Coronary artery (tissue), 2 donors: ENCODE data around the gene PPP2R3C.
"Not testable (repeated sequence)": the region's sequence is repeated elsewhere in the genome, so short reads cannot be mapped to it uniquely, and the experiment has no call there.

Experiments used
- DNase-seq: peaks from one replicate; pipeline ENCODE4 v3.0.0-alpha.2; 2017; ENCODE audit warnings: low spot score
- H3K27ac ChIP-seq, 2 donors: fragments of 200-600 bp; sonication (generic); one replicate each; pipeline ENCODE4 v1.5.1; 2016 to 2019
- H3K4me3 ChIP-seq: fragments of 200-600 bp; sonication (generic); 2 replicates; pipeline ENCODE4 v1.5.1; 2016; ENCODE audit warnings: mild to moderate bottlenecking, moderate library complexity
- TF ChIP-seq, protein P1 (sequence below): fragments of 200-600 bp; sonication (generic); IDR thresholded peaks from one replicate; pipeline ENCODE4 v1.5.1; 2019; ENCODE audit warnings: antibody characterized with exemption

Gene PPP2R3C

DNA sequence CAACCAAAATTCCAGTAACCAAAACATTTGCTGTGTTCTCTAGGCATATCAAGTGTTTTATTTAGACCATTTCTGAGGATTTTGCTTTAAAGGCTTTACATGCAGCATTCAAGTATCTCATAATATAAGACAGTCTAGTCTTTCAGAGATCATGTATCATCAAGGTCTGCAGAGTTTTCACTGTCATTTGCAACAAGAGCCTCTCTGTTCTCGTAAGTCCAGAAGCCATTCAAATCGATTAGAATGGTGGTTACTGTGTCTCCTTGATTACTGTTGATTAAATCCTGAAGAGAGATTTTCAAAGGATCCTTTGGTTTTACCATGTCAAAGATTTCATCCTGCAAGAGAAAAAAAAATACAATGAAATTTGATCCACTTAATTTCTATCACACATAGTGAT is 36.3 kb downstream of the PPP2R3C start:
- DNase-seq: no peak
- no peak overlapping the region for H3K4me3 ChIP-seq
- TF ChIP-seq, protein P1, sequence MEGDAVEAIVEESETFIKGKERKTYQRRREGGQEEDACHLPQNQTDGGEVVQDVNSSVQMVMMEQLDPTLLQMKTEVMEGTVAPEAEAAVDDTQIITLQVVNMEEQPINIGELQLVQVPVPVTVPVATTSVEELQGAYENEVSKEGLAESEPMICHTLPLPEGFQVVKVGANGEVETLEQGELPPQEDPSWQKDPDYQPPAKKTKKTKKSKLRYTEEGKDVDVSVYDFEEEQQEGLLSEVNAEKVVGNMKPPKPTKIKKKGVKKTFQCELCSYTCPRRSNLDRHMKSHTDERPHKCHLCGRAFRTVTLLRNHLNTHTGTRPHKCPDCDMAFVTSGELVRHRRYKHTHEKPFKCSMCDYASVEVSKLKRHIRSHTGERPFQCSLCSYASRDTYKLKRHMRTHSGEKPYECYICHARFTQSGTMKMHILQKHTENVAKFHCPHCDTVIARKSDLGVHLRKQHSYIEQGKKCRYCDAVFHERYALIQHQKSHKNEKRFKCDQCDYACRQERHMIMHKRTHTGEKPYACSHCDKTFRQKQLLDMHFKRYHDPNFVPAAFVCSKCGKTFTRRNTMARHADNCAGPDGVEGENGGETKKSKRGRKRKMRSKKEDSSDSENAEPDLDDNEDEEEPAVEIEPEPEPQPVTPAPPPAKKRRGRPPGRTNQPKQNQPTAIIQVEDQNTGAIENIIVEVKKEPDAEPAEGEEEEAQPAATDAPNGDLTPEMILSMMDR: no peak
- no peak overlapping the region for H3K27ac ChIP-seq

DNA sequence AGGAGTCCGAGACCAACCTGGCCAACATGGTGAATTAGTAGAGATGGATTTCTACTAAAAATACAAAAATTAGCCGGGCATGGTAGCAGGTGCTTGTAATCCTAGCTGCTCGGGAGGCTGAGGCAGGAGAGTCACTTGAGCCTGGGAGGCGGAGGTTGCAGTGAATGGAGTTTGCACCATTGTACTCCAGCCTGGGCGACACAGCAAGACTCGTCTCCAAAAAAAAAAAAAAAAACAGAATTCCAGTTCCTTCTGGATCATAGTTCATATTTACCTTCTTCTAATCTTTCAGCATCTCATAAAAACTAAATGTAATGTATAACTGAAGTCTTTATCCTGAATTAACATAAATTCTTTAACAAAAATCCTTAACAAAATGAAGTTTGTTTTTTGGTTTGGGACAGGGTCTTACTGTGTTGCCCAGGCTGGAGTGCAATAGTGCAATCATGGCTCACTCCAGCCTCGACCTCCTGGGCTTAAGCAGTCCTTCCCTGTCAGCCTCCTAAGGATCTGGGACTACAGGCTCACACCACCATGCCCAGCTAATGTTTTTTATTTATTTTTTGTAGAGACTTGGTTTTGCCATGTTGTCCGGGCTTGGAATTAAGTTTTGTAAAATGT is 38.1 kb downstream of the PPP2R3C start:
- H3K4me3 ChIP-seq: no peak overlapping the region
- no peak for DNase-seq
- H3K27ac ChIP-seq: no peak overlapping the region
- TF ChIP-seq, protein P1: no peak

DNA sequence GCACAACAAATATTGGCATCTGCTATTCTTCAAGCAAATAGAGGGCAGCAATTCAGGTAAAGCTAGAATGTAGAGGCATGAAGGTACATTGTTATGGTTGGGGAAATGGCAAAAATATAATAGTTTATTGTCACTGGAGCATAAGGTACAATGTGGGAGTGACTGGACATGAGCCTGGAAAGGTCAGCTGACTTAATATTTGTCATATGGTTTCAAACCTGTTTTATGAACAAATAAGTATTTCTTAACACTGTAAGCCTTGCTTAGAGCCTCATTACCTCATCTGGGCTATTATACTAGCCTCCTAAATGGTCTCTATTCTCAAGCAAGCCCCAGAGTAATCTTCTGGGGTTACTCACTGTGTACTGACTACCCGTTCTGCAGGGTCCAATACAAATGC is 42.0 kb downstream of the PPP2R3C start:
- TF ChIP-seq, protein P1: no peak
- H3K27ac ChIP-seq: no peak overlapping the region
- DNase-seq: no peak
- H3K4me3 ChIP-seq: no peak overlapping the region

DNA sequence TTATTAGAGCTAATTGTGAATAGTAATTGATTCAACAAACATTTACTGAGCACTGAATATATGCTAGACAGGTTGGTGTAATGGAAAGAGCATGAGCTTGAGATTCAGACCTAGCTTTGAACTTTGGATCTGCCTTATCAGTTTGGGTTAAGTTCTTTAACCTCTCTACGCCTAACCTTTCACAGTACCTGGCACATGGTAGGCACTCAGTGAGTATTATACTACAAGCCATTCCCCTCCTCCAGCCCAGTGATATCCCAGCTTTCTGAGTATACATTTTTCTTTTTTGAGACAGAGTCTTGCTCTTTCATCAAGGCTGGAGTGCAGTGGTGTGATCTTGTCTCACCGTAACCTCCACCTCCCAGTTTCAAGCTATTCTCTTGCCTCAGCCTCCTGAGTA is 43.7 kb downstream of the PPP2R3C start:
- TF ChIP-seq, protein P1: no peak
- Histone ChIP-seq H3K27ac (no peak overlapping the region), H3K4me3 (no peak overlapping the region)
- DNase-seq: no peak

DNA sequence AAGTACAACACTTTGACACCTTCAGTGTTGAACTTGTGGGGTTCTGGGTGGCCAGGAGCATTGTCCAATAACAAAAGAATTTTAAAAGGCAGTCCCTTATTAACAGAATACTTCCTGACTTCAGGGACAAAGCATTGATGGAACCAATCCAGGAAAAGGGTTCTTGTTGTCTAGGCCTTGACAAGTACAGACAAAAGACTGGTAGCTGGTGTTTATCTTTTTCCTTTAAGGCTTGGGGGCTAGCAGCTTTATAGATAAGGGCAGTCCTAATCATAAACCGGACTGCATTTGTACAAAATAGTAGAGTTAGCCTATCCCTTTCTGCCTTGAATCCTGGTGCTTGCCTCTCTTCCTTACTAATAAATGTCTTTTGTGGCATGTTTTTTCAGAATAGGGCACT is 48.3 kb downstream of the PPP2R3C start:
- TF ChIP-seq, protein P1: no peak
- Histone ChIP-seq H3K4me3 (no peak overlapping the region), H3K27ac (no peak overlapping the region)
- no peak for DNase-seq

DNA sequence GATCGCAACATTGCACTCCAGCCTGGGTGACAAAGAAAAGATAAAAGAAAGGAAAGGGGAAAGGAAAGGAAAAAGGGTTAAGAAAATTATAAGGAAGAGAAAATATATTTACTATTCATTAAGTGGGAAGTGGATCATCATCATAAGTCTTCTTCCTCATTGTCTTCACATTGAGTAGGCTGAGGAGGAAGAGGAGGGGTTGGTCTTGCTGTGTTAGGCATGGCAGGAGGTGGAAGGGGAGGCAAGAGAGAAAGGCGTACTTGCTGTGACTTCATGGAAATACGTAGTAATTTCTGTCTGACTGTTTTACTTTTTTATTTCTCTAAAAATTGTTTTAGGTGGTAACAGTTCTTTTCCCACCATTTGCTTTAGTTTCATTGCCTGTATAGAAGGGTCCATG is 49.6 kb downstream of the PPP2R3C start:
- no peak for DNase-seq
- TF ChIP-seq, protein P1: no peak
- Histone ChIP-seq H3K27ac (no peak overlapping the region), H3K4me3 (no peak overlapping the region)

DNA sequence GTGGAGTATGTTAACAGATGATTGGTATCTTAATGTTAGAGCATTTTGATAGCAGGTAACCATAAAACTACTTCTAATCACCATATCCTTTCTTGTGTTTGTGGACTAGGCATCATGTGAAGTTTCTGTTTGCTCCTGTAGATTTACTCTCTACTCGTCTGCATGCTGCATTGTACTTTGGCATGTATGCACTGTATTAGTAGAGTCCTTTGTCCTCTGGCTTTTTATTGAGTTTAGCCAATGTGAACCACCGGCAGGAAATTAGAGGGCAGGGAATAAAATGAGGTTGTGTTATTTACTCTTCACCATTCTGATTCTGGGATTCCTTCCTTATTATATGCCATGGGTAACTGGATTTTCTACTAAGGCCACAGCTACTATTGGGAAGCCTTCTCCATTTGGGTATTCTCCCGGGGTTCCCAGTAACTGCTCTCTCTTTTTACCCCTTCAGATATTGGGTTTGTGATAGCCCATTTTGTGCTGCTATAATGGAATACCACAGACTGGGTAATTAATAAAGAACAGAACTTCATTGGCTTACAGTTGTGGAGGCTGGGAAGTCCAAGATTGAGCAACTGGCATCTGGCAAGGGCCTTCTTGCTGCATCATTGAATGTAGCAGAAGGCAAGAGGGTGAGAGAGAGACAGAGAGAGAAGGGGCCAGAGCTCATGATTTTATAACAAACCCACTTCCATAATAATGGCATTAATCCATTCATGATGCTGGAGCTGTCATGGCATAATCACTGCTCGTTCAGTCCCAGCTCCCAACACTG is 53.4 kb downstream of the PPP2R3C start:
- no peak for DNase-seq
- TF ChIP-seq, protein P1: no peak
- H3K27ac ChIP-seq: no peak overlapping the region
- H3K4me3 ChIP-seq: no peak overlapping the region

DNA sequence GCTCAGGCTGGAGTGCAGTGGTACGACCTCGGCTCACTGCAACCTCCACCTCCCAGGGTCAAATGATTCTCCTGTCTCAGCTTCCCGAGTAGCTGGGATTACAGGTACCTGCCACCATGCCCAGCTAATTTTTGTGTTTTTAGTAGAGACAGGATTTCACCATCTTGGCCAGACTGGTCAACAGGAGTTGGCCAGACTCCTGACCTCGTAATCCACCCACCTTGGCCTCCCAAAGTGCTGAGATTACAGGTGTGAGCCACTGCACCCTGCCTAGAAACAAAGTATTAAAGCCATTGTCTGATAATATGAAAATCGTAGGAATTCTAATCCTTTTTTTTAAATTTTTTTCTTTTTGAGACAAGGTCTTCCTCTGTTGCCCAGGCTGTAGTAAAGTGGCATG is 56.1 kb downstream of the PPP2R3C start:
- not testable (repeated sequence) for H3K4me3 ChIP-seq

DNA sequence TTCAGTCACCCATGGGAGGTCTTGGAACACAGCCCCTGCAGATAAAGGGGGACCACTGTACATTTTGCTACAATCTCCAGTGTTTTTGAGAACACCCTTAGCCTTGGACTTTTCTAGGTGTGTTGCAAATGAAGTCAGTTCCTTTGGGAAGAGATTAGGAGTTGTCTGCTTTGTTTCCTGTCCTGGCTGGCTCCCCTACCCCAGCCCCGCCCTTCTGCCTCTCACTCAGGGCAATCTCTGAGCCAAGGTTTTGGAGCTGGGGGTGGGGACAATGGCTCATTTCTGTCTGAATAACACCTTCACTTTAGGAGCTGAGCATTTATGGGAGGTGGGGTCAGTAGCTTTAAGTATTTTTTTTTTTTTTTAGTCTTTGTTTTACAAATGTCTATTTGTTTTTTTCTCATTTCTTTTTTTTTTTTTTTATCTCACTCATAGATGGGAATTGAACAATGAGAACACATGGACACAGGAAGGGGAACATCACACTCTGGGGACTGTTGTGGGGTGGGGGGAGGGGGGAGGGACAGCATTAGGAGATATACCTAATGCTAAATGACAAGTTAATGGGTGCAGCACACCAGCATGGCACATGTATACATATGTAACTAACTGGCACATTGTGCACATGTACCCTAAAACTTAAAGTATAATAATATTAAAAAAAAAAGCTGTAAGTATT is 60.5 kb downstream of the PPP2R3C start:
- not testable (repeated sequence) for H3K4me3 ChIP-seq, DNase-seq

More for the DNA sequence above, 56.1 kb downstream of the PPP2R3C start:
- not testable (repeated sequence) for H3K27ac ChIP-seq, DNase-seq

More for the DNA sequence above, 60.5 kb downstream of the PPP2R3C start:
- not testable (repeated sequence) for H3K27ac ChIP-seq
